Astrocyte of the hippocampus (primary cell): ENCODE results near the gene HLA-DPB1.
A peak's percentile ranks its signal among the peaks of the same experiment; 100 is the strongest.
"Not testable (repeated sequence)": the region's sequence is repeated elsewhere in the genome, so short reads cannot be mapped to it uniquely, and the experiment has no call there.

Experiments used
- DNase-seq: peaks from one replicate; pipeline ENCODE4 v3.0.0; 2011; ENCODE audit warnings: low read depth, low spot score

Gene HLA-DPB1

GRCh38 chr6:33075568-33076405 lies at the start of gene HLA-DPB1:
Gene HLA-DPB1, plus strand, starts transcription at chr6:33075990. Its CDS starts 52 bp downstream, at chr6:33076042.
- peak; percentile 68 for DNase-seq

GRCh38 chr6:33028220-33028849 lies 47.5 kb upstream of the HLA-DPB1 start:
- DNase-seq: no peak

- peak; percentile 61 for DNase-seq
These were observed 46.2 kb upstream of the HLA-DPB1 start for GRCh38 chr6:33029328-33030184.

- DNase-seq: no peak
These were observed 45.5 kb upstream of the HLA-DPB1 start for GRCh38 chr6:33030245-33030644.

- no peak for DNase-seq
These were observed 41.2 kb upstream of the HLA-DPB1 start for GRCh38 chr6:33034554-33034953.

- no peak for DNase-seq
These were observed 39.3 kb upstream of the HLA-DPB1 start for GRCh38 chr6:33036535-33036934.

GRCh38 chr6:33040157-33040556 lies 35.6 kb upstream of the HLA-DPB1 start:
- DNase-seq: no peak

GRCh38 chr6:33049323-33050013 lies 26.3 kb upstream of the HLA-DPB1 start:
- DNase-seq: no peak

- DNase-seq: no peak
These were observed 25.6 kb upstream of the HLA-DPB1 start for GRCh38 chr6:33050014-33050810.

- no peak for DNase-seq
These were observed 23.2 kb upstream of the HLA-DPB1 start for GRCh38 chr6:33052627-33053026.

- DNase-seq: peak; percentile 11
These were observed 22.6 kb upstream of the HLA-DPB1 start for GRCh38 chr6:33053230-33053629.

GRCh38 chr6:33057222-33058150 lies 18.3 kb upstream of the HLA-DPB1 start:
- no peak for DNase-seq

GRCh38 chr6:33061987-33062386 lies 13.8 kb upstream of the HLA-DPB1 start:
- no peak for DNase-seq

GRCh38 chr6:33063435-33063834 lies 12.4 kb upstream of the HLA-DPB1 start:
- DNase-seq: not testable (repeated sequence)

- no peak for DNase-seq
These were observed 11.1 kb upstream of the HLA-DPB1 start for GRCh38 chr6:33064723-33065122.

GRCh38 chr6:33065312-33065711 lies 10.5 kb upstream of the HLA-DPB1 start:
- DNase-seq: no peak

- DNase-seq: no peak
These were observed 8.8 kb upstream of the HLA-DPB1 start for GRCh38 chr6:33066917-33067521.

- DNase-seq: no peak
These were observed 6.6 kb upstream of the HLA-DPB1 start for GRCh38 chr6:33069021-33069738.
